Inferior parietal cortex (tissue), 1 donor: Measurements from ENCODE around the gene HTR1E.
"Not testable (repeated sequence)": the region's sequence is repeated elsewhere in the genome, so short reads cannot be mapped to it uniquely, and the experiment has no call there.

Experiments used
- DNase-seq: peaks from one replicate; pipeline ENCODE4 v3.0.0-alpha.2; 2016; ENCODE audit errors: extremely low spot score

HTR1E gene, protein sequence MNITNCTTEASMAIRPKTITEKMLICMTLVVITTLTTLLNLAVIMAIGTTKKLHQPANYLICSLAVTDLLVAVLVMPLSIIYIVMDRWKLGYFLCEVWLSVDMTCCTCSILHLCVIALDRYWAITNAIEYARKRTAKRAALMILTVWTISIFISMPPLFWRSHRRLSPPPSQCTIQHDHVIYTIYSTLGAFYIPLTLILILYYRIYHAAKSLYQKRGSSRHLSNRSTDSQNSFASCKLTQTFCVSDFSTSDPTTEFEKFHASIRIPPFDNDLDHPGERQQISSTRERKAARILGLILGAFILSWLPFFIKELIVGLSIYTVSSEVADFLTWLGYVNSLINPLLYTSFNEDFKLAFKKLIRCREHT

GRCh38 chr6:86937219-86938079 is at the start of gene HTR1E:
Gene HTR1E (plus strand): TSS chr6:86937528. CDS start chr6:87015335, 77,807 bp downstream.
- no peak for DNase-seq

GRCh38 chr6:86888301-86888700 is 49.0 kb upstream of the HTR1E start:
- DNase-seq, result no peak

GRCh38 chr6:86897265-86897664 is 40.1 kb upstream of the HTR1E start:
- not testable (repeated sequence) for DNase-seq

DNA sequence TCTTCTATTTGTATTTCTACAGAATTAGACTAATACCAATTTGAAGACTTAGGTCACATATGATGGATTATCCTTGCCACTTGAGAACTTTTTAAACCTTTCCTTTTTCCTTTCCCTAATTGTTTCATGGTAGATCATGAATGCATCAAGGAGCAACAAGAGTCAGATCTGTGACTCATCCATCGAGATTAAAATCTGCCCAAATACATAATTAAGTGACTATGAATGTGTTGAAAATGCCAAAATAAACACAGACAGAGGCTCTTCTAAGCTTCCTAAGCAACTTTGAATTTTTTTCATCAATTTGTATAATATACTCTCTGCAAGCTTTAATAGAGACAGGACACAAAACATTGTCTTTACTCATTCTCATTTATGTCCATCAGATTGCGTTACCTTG is 23.5 kb upstream of the HTR1E start:
- DNase-seq, result no peak

GRCh38 chr6:86916393-86916792 is 20.9 kb upstream of the HTR1E start:
- no peak for DNase-seq

GRCh38 chr6:86927138-86927537 is 10.2 kb upstream of the HTR1E start:
- not testable (repeated sequence) for DNase-seq

GRCh38 chr6:86927859-86928258 is 9.5 kb upstream of the HTR1E start:
- not testable (repeated sequence) for DNase-seq

DNA sequence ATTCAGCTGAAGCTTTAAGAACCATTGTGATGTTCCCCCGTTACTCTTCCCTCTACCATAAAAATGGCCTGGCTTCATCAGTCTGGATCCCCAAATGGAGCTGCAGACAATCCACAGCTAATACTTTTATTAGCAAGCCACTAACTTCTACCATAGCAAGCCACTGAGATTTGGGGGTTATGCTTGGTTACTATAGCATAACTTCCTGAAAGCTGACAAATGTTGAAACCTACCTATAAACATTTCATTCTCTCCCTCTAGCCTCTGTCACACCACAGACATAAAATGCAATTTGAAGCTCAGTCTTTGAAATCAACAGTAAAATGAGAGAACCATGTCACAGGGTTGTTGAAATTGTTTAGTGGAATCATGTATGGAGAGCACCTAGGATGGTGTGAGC is 3.0 kb upstream of the HTR1E start:
- DNase-seq, result no peak

DNA sequence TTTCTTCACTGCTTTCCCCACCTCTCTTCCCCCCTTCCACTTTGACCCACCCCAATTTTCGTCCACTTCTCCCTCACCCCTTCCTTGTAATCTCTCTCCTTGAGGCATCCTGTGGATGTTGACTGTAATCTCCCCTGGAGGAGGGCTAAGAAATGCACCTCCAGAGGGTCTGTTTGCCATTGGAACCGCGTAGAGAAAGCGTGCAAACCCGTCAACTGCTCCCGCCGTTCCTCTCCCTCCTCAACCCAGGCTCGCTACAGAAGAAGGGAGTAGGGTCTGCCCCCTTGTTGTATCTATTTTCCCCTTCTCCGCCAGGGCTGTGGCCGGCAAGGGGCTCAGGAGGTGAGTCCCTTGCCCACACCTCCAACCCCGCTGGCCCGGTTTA is 502 bp upstream of the HTR1E start:
- DNase-seq, result no peak

DNA sequence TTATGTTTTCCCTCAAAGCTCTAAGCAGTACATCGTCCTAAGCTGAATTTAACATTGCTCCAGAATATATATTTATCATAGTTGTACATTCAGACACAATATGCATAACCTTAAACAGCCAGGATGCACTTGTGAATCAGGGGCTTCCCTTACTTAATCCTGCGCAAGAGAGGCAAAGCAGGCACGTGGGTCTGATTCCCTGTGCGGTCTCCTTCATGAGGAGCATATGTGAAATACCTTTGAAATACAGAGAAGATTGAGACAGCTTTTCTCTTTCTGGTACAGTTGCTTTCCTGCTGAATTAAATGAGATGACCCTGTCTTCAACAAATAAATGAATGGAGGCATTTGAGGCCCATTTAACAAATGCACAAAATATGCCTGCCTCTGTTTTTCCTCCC is 1.5 kb downstream of the HTR1E start:
- no peak for DNase-seq

DNA sequence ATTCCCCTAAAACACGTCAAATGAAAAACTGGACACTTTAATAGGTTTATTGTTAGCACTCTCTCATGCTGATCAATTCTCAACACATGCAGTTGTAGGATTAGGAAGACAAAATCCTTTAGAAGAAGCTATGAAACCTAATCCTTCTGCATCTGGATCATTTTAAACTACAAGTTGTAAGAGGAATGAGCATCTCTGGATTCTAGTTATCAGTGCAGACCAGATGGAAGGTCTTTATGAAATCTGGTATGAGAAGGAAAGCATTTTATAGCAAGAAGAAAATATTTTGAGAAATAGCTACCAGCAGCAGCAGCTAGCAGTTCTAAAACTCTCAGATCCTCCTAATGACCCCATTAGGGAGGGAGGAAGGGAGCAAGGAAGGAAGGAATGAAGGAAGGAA is 4.1 kb downstream of the HTR1E start:
- no peak for DNase-seq

GRCh38 chr6:86942769-86943516 is 5.6 kb downstream of the HTR1E start:
- no peak for DNase-seq

DNA sequence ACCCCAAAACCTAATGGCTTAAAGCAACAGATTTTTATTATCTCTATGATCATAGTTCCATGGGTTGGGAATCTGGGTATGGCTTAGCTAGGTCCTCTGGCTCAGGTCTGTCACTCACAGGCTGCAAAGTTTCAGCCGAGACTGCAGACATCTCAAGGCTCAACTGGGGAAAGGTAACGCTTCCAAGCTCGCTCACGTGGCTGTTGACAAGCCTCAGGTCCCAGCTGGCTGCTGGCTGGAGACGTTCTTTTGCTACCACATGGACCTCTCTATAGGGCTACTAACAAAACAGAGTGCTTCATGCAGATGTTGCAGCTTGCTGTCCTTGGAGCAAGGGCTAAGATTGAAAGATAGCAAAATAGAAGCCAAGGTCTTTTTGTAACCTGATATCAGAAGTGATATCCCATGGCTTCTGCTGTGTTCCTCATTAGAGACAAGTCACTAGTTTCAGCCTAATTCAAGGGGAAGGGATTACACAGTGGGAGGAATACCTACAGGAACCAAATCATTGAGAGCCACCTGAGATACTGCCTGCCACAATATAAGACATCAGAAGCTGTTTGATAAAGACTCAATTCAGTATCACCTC is 6.6 kb downstream of the HTR1E start:
- DNase-seq, result no peak

GRCh38 chr6:86949771-86950170 is 12.4 kb downstream of the HTR1E start:
- no peak for DNase-seq

- no peak for DNase-seq
These were observed 15.7 kb downstream of the HTR1E start for GRCh38 chr6:86952991-86953390.

GRCh38 chr6:86959656-86960055 is 22.3 kb downstream of the HTR1E start:
- no peak for DNase-seq

- DNase-seq, result no peak
These were observed 24.3 kb downstream of the HTR1E start for GRCh38 chr6:86961455-86962200.

GRCh38 chr6:86963352-86963751 is 26.0 kb downstream of the HTR1E start:
- DNase-seq, result no peak

DNA sequence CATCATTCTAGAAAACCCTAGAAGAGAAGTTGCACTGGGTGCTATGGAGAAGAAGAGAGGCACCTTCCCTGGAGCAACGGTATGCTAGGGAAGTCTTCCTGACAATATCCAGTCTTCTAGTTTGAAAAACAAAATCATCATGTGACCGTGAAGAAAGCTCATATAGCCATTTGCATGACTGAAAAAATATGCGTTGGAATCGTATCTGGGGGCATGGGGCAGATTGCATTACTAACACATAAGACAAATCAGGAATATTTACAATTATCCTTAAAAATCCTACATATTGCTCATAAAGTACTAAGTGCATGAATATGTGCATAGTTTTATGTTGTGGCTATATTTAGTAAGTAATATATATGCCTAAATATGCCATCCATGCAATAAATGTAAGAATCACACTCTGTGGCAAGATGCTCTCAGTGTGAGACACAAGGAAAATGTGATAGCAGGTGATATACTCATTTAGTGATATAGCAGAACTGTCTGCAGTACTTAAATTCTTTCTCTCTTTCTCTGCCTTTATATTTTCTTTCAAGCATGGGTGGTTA is 26.8 kb downstream of the HTR1E start:
- DNase-seq, result no peak

DNA sequence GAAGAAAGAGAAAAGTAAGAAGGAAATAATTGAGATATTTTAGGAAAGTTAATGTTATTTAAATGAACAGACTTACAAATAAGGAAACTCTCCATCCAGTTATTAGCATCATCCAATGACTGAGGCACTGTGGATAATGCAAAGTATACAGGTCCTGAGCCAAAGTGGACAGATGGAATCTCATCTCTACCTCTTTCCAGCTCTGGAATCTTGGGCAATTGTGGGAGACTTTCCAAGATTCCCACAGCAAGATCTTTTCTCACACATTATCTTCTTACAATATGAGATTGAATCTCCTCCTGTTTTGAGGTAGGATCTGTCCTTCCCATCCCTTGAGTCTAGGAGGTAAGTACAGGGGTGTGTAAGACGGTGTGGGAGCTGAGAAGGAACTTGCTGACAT is 28.9 kb downstream of the HTR1E start:
- DNase-seq, result no peak

DNA sequence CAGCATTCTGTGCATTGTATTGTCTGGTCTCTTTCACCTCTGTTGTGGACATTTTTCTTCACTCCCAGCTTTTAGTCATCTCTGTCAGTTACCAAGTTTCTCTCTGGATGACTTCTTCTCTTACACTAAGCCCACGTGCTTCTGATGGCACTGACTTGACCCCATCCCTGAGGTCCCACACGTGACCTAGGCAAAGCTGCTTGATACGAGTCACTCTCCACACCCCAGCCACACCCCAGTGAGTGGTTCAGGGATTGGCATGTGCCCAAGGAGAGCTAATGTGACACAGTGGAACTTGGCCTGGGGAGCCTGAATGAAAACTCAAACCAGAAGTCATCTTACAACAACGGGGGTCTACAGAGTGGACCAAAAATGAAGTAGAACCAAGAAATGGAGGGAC is 32.2 kb downstream of the HTR1E start:
- no peak for DNase-seq
